Liver (tissue), 3 donors: ENCODE data around the gene KCNMA1.

Source experiments
- EGR1 ChIP-seq, 2 donors: IDR thresholded peaks; 2 replicates each; pipeline ENCODE4 v1.6.1; 2016 to 2018; ENCODE audit warnings: antibody characterized with exemption in 2 of 2, low read depth in 2 of 2
- FOXA1 ChIP-seq: IDR thresholded peaks from 2 replicates; pipeline ENCODE4 v1.6.1; 2016; ENCODE audit warnings: antibody characterized with exemption
- JUND ChIP-seq, 2 donors: IDR thresholded peaks; 2 replicates each; pipeline ENCODE4 v1.6.1; 2016; ENCODE audit warnings: antibody characterized with exemption in 2 of 2
- RXRA ChIP-seq, 2 donors: IDR thresholded peaks; 2 replicates each; pipeline ENCODE4 v1.6.1; 2017 to 2018; ENCODE audit warnings: antibody characterized with exemption in 2 of 2, mild to moderate bottlenecking in 1 of 2
- TAF1 ChIP-seq: conservative IDR thresholded peaks from 2 replicates; pipeline ENCODE4 v1.6.1; 2016; ENCODE audit warnings: antibody characterized with exemption, mild to moderate bottlenecking
- TF ChIP-seq, protein P1 (sequence below): fragments of 150-350 bp; IDR thresholded peaks from 2 replicates; pipeline ENCODE4 v1.5.1; 2017; ENCODE audit warnings: improper control_type of control experiment, low read depth, low read length; ENCODE audit not compliant: missing input control
- TF ChIP-seq, protein P2 (sequence below): IDR thresholded peaks from 2 replicates; pipeline ENCODE4 v1.6.1; 2016; ENCODE audit warnings: antibody characterized with exemption, mild to moderate bottlenecking
- TF ChIP-seq, protein P3 (sequence below): IDR thresholded peaks from 2 replicates; pipeline ENCODE4 v1.6.1; 2016; ENCODE audit warnings: antibody characterized with exemption
- donor health status: healthy.
- donor health status: healthy.

DNA sequence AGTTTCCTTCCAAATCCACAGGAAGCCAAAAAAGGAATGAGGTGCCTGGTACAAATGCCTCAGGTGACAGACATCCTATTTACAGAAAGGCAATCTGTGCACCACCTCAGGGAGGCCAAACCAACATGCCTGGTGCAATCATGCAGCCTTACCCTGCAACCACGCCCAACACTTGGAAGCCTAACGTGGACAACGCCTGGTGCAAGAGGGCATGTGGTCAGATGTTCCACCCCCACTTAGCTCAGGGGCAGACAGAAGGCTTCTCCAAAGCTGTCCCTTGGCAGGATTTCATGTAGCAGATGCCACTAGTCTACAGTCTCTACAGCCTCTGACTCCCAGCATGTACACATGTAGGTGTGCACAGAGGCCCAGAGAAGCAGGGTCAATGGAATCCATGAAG, 89.5 kb downstream of the KCNMA1 start:
- TF ChIP-seq, protein P1, sequence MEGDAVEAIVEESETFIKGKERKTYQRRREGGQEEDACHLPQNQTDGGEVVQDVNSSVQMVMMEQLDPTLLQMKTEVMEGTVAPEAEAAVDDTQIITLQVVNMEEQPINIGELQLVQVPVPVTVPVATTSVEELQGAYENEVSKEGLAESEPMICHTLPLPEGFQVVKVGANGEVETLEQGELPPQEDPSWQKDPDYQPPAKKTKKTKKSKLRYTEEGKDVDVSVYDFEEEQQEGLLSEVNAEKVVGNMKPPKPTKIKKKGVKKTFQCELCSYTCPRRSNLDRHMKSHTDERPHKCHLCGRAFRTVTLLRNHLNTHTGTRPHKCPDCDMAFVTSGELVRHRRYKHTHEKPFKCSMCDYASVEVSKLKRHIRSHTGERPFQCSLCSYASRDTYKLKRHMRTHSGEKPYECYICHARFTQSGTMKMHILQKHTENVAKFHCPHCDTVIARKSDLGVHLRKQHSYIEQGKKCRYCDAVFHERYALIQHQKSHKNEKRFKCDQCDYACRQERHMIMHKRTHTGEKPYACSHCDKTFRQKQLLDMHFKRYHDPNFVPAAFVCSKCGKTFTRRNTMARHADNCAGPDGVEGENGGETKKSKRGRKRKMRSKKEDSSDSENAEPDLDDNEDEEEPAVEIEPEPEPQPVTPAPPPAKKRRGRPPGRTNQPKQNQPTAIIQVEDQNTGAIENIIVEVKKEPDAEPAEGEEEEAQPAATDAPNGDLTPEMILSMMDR: no peak
- TF ChIP-seq, protein P2, sequence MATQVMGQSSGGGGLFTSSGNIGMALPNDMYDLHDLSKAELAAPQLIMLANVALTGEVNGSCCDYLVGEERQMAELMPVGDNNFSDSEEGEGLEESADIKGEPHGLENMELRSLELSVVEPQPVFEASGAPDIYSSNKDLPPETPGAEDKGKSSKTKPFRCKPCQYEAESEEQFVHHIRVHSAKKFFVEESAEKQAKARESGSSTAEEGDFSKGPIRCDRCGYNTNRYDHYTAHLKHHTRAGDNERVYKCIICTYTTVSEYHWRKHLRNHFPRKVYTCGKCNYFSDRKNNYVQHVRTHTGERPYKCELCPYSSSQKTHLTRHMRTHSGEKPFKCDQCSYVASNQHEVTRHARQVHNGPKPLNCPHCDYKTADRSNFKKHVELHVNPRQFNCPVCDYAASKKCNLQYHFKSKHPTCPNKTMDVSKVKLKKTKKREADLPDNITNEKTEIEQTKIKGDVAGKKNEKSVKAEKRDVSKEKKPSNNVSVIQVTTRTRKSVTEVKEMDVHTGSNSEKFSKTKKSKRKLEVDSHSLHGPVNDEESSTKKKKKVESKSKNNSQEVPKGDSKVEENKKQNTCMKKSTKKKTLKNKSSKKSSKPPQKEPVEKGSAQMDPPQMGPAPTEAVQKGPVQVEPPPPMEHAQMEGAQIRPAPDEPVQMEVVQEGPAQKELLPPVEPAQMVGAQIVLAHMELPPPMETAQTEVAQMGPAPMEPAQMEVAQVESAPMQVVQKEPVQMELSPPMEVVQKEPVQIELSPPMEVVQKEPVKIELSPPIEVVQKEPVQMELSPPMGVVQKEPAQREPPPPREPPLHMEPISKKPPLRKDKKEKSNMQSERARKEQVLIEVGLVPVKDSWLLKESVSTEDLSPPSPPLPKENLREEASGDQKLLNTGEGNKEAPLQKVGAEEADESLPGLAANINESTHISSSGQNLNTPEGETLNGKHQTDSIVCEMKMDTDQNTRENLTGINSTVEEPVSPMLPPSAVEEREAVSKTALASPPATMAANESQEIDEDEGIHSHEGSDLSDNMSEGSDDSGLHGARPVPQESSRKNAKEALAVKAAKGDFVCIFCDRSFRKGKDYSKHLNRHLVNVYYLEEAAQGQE: no peak
- TF ChIP-seq FOXA1 (no peak), JUND (IDR thresholded peaks at IDR 0.05) (no peak), RXRA (IDR thresholded peaks at IDR 0.05) (no peak), TAF1 (no peak), EGR1 (IDR thresholded peaks at IDR 0.05; ENCODE audit: low read depth in 2 of 2) (no peak)
- TF ChIP-seq, protein P3, sequence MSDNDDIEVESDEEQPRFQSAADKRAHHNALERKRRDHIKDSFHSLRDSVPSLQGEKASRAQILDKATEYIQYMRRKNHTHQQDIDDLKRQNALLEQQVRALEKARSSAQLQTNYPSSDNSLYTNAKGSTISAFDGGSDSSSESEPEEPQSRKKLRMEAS: no peak
